Activated B cell treated with CpG ODN at 0.5 μM for 24 hours (primary cell): ENCODE results near the gene DYNC1LI1. TPM values are rescaled to one million over a fixed set of nuclear protein-coding genes. Genes with fewer than 3 reads are reported as not detected.

Experiments
- ATAC-seq: fragments of 200-7000 bp; cut with Tn5 transposase; one replicate; pipeline ENCODE4 v1.10.0; 2021; ENCODE audit warnings: low read depth, mild to moderate bottlenecking, moderate library complexity
- CTCF ChIA-PET: fragments of 350-600 bp; sonication (Branson Sonifier 250); formaldehyde crosslinking; loops from one replicate; lab custom pipeline; 2021; ENCODE audit warnings: antibody characterized with exemption; lab: Charles Lee
- POLR2A ChIA-PET: fragments of 350-600 bp; sonication (Branson Sonifier 250); formaldehyde crosslinking; loops from one replicate; lab custom pipeline; 2021; ENCODE audit warnings: antibody characterized with exemption; lab: Charles Lee
- DNase-seq: peaks from one replicate; pipeline ENCODE4 v3.0.0; 2022
- H3K27ac Mint-ChIP-seq: one replicate; pipeline ENCODE4 v1.8.0; 2020; ENCODE audit warnings: mixed read lengths
- H3K27me3 Mint-ChIP-seq: one replicate; pipeline ENCODE4 v1.8.0; 2021; ENCODE audit warnings: mixed read lengths
- H3K36me3 Mint-ChIP-seq: one replicate; pipeline ENCODE4 v1.8.0; 2021; ENCODE audit warnings: low read depth, mixed read lengths
- H3K4me1 Mint-ChIP-seq: one replicate; pipeline ENCODE4 v1.8.0; 2021; ENCODE audit warnings: mixed read lengths
- H3K4me3 Mint-ChIP-seq: one replicate; pipeline ENCODE4 v1.8.0; 2020; ENCODE audit warnings: mild to moderate bottlenecking, mixed read lengths
- H3K9me3 Mint-ChIP-seq: one replicate; pipeline ENCODE4 v1.8.0; 2020; ENCODE audit warnings: mixed read lengths
- CTCF ChIP-seq: fragments of 200-600 bp; IDR thresholded peaks from one replicate; pipeline ENCODE4 v1.8.0; 2022; ENCODE audit warnings: antibody characterized with exemption, mild to moderate bottlenecking
- intact Hi-C: fragments of 100-400 bp; cut with micrococcal nuclease; formaldehyde crosslinking; loops from one replicate; pipeline ENCODE4 v1.15.1; 2024
- total RNA-seq: library from RNA; stranded (reverse); gene quantifications from 2 replicates; pipeline ENCODE4 v1.2.3, GENCODE V29; 2022

DYNC1LI1 gene
- total RNA-seq, 1 donor from 2014 or later, result 38.8 TPM

GRCh38 chr3:32480604-32481003 is 90.1 kb downstream of the DYNC1LI1 start:
- no peak overlapping the region for H3K27ac Mint-ChIP-seq

More at GRCh38 chr3:32480604-32481003, 90.1 kb downstream of the DYNC1LI1 start:
- H3K9me3 Mint-ChIP-seq, result peaks cover 3% of the 10 kb centered on the region
- TF ChIP-seq CTCF, result no peak
- intact Hi-C loops, result no loop called here
- no peak for ATAC-seq
- peaks cover 67% of the 10 kb centered on the region for H3K4me1 Mint-ChIP-seq
- ChIA-PET CTCF (interaction anchor here (6.4 kb wide), 1 partner anchor 12 kb away, joined by 43 read pairs; no protein-coding TSS in a partner anchor), POLR2A (interaction anchor here (1.0 kb wide), 1 partner anchor 20 kb away, joined by 6 read pairs; no protein-coding TSS in a partner anchor)
- no peak overlapping the region for H3K4me3 Mint-ChIP-seq
- H3K27me3 Mint-ChIP-seq, result no peaks in the 10 kb centered on the region
- no peak for DNase-seq
- H3K36me3 Mint-ChIP-seq, result peaks cover 76% of the 10 kb centered on the region

Other genes with a start within 250 kb of the DYNC1LI1 start
- 70.5 and 82.1 TPM in 2 replicates for gene CMTM7, start 179.0 kb downstream of the DYNC1LI1 start, total RNA-seq
- gene CMTM6, start 68.0 kb downstream of the DYNC1LI1 start, total RNA-seq, result 84.6 and 90.1 TPM in 2 replicates
- gene CNOT10, start 114.3 kb upstream of the DYNC1LI1 start, total RNA-seq, result 48.0 and 55.5 TPM in 2 replicates
- gene TRIM71, start 247.1 kb upstream of the DYNC1LI1 start, total RNA-seq, result not detected in 2 replicates